Measurements from ENCODE around the gene ZNF324.
A peak's percentile ranks its signal among the peaks of the same experiment; 100 is the strongest.
"Not testable (repeated sequence)": the region's sequence is repeated elsewhere in the genome, so short reads cannot be mapped to it uniquely, and the experiment has no call there.

Gene ZNF324

GRCh38 chr19:58473775-58474174, 6.9 kb downstream of the ZNF324 start:
- no peak for DNase-seq

- no peak for DNase-seq
Measured at GRCh38 chr19:58474291-58474996, 7.6 kb downstream of the ZNF324 start.

GRCh38 chr19:58474997-58475713, 8.3 kb downstream of the ZNF324 start:
- DNase-seq: no peak

GRCh38 chr19:58475714-58476497, 9.0 kb downstream of the ZNF324 start, which contains the start of gene ZNF446:
ZNF446 (plus strand) TSS chr19:58476352; CDS start chr19:58477219, 867 bp downstream.
- DNase-seq: peak; percentile 86

- no peak for DNase-seq
Measured at GRCh38 chr19:58476498-58477015, 9.7 kb downstream of the ZNF324 start.

- DNase-seq: no peak
Measured at GRCh38 chr19:58477130-58477529, 10.2 kb downstream of the ZNF324 start.

GRCh38 chr19:58477871-58478270, 11.0 kb downstream of the ZNF324 start:
- DNase-seq: no peak

- DNase-seq: no peak
Measured at GRCh38 chr19:58479303-58479702, 12.4 kb downstream of the ZNF324 start.

GRCh38 chr19:58479736-58480480, 13.0 kb downstream of the ZNF324 start:
- DNase-seq: no peak

- DNase-seq: no peak
Measured at GRCh38 chr19:58480481-58480830, 13.6 kb downstream of the ZNF324 start.

GRCh38 chr19:58480831-58481230, 14.0 kb downstream of the ZNF324 start:
- DNase-seq: no peak

- DNase-seq: no peak
Measured at GRCh38 chr19:58482372-58482771, 15.5 kb downstream of the ZNF324 start.

- DNase-seq: no peak
Measured at GRCh38 chr19:58483776-58484175, 16.9 kb downstream of the ZNF324 start.

GRCh38 chr19:58484349-58484748, 17.5 kb downstream of the ZNF324 start:
- not testable (repeated sequence) for DNase-seq

GRCh38 chr19:58491393-58491792, 24.5 kb downstream of the ZNF324 start:
- no peak for DNase-seq

GRCh38 chr19:58492265-58492664, 25.4 kb downstream of the ZNF324 start:
- no peak for DNase-seq

GRCh38 chr19:58497634-58498170, 30.8 kb downstream of the ZNF324 start:
- no peak for DNase-seq

GRCh38 chr19:58498316-58499020, 31.6 kb downstream of the ZNF324 start:
- no peak for DNase-seq

- peak; percentile 93 for DNase-seq
Measured at GRCh38 chr19:58499021-58499927, 32.4 kb downstream of the ZNF324 start.

- no peak for DNase-seq
Measured at GRCh38 chr19:58500242-58500641, 33.4 kb downstream of the ZNF324 start.

All from NCI-H2081 treated with DMSO at 0.1 percent for 48 hours (cell line).